Chondrocyte (in vitro differentiated cells): ENCODE measurements around the gene CCBE1. TPM values are rescaled to one million over a fixed set of nuclear protein-coding genes. Genes with fewer than 3 reads are reported as not detected.
"Not testable (repeated sequence)": the region's sequence is repeated elsewhere in the genome, so short reads cannot be mapped to it uniquely, and the experiment has no call there.

Experiments used
- DNase-seq: peaks from one replicate; pipeline ENCODE4 v3.0.0; 2021; ENCODE audit warnings: mixed read lengths, low spot score
- H3K27ac Mint-ChIP-seq: one replicate; pipeline ENCODE4 v1.8.0; 2021; ENCODE audit warnings: mild to moderate bottlenecking, moderate library complexity, mixed read lengths; ENCODE audit not compliant: unreplicated experiment
- H3K27me3 Mint-ChIP-seq: 2 replicates; pipeline ENCODE4 v1.8.0; 2021; ENCODE audit warnings: low read depth, mixed read lengths
- H3K36me3 Mint-ChIP-seq: 2 replicates; pipeline ENCODE4 v1.8.0; 2021; ENCODE audit warnings: low read depth, mixed read lengths
- H3K4me1 Mint-ChIP-seq: 2 replicates; pipeline ENCODE4 v1.8.0; 2021; ENCODE audit warnings: low read depth, mild to moderate bottlenecking, mixed read lengths
- H3K4me3 Mint-ChIP-seq: one replicate; pipeline ENCODE4 v1.8.0; 2021; ENCODE audit warnings: mild to moderate bottlenecking, moderate library complexity, mixed read lengths; ENCODE audit not compliant: unreplicated experiment
- H3K9me3 Mint-ChIP-seq: 2 replicates; pipeline ENCODE4 v1.8.0; 2021; ENCODE audit warnings: low read depth, mixed read lengths
- CTCF ChIP-seq: fragments of 200-600 bp; sonication (generic); IDR thresholded peaks from 2 replicates; pipeline ENCODE4 v1.5.0; 2021; ENCODE audit warnings: antibody characterized with exemption, mild to moderate bottlenecking, moderate library complexity
- total RNA-seq: library from RNA; stranded (reverse); gene quantifications from 3 replicates; pipeline ENCODE4 v1.2.1, GENCODE V29; 2021

CCBE1 gene
- total RNA-seq, 1 donor from 2014 or later, result 0.72 TPM

GRCh38 chr18:59737776-59738300 lies 40.6 kb upstream of the CCBE1 start:
- H3K4me1 Mint-ChIP-seq, result peaks cover 1% of the 10 kb centered on the region
- no peaks in the 10 kb centered on the region for H3K36me3 Mint-ChIP-seq
- no peak for DNase-seq
- no peak overlapping the region for H3K27ac Mint-ChIP-seq
- no peaks in the 10 kb centered on the region for H3K27me3 Mint-ChIP-seq
- TF ChIP-seq CTCF, result no peak
- H3K9me3 Mint-ChIP-seq, result peaks cover 9% of the 10 kb centered on the region
- no peak overlapping the region for H3K4me3 Mint-ChIP-seq

- not testable (repeated sequence) for H3K27ac Mint-ChIP-seq, H3K27me3 Mint-ChIP-seq, H3K36me3 Mint-ChIP-seq, H3K9me3 Mint-ChIP-seq, H3K4me3 Mint-ChIP-seq, H3K4me1 Mint-ChIP-seq, DNase-seq
Observed at GRCh38 chr18:59737335-59737734, 40.1 kb upstream of the CCBE1 start.

GRCh38 chr18:59736061-59736460 lies 38.8 kb upstream of the CCBE1 start:
- Mint-ChIP-seq H3K4me1 (no peaks in the 10 kb centered on the region), H3K9me3 (peaks cover 9% of the 10 kb centered on the region), H3K36me3 (no peaks in the 10 kb centered on the region), H3K27me3 (no peaks in the 10 kb centered on the region), H3K27ac (no peak overlapping the region), H3K4me3 (no peak overlapping the region)
- no peak for DNase-seq
- no peak for TF ChIP-seq CTCF

- peaks cover 9% of the 10 kb centered on the region for H3K9me3 Mint-ChIP-seq
- H3K4me3 Mint-ChIP-seq, result no peak overlapping the region
- H3K27ac Mint-ChIP-seq, result no peak overlapping the region
- no peaks in the 10 kb centered on the region for H3K4me1 Mint-ChIP-seq
- no peaks in the 10 kb centered on the region for H3K27me3 Mint-ChIP-seq
- DNase-seq, result no peak
- no peak for TF ChIP-seq CTCF
- no peaks in the 10 kb centered on the region for H3K36me3 Mint-ChIP-seq
Observed at GRCh38 chr18:59735269-59735860, 38.1 kb upstream of the CCBE1 start.

GRCh38 chr18:59733421-59733820 lies 36.2 kb upstream of the CCBE1 start:
- no peak for DNase-seq
- Mint-ChIP-seq H3K9me3 (no peaks in the 10 kb centered on the region), H3K27me3 (no peaks in the 10 kb centered on the region), H3K36me3 (no peaks in the 10 kb centered on the region), H3K4me3 (no peak overlapping the region), H3K4me1 (no peaks in the 10 kb centered on the region), H3K27ac (no peak overlapping the region)
- no peak for TF ChIP-seq CTCF

GRCh38 chr18:59730896-59731295 lies 33.7 kb upstream of the CCBE1 start:
- no peak for DNase-seq
- Mint-ChIP-seq H3K4me3 (no peak overlapping the region), H3K27me3 (no peaks in the 10 kb centered on the region), H3K27ac (no peak overlapping the region), H3K4me1 (no peaks in the 10 kb centered on the region), H3K36me3 (no peaks in the 10 kb centered on the region), H3K9me3 (no peaks in the 10 kb centered on the region)
- TF ChIP-seq CTCF, result no peak
